HG03060 (cell line): ENCODE measurements around the gene MAP3K3.
"Not testable (repeated sequence)": the region's sequence is repeated elsewhere in the genome, so short reads cannot be mapped to it uniquely, and the experiment has no call there.

Source experiments
- ATAC-seq: cut with Tn5 transposase; IDR thresholded peaks from one replicate; pipeline ENCODE4 v1.9.1; 2021; ENCODE audit warnings: low read depth, moderate number of reproducible peaks; ENCODE audit not compliant: unreplicated experiment

The MAP3K3 gene

DNA sequence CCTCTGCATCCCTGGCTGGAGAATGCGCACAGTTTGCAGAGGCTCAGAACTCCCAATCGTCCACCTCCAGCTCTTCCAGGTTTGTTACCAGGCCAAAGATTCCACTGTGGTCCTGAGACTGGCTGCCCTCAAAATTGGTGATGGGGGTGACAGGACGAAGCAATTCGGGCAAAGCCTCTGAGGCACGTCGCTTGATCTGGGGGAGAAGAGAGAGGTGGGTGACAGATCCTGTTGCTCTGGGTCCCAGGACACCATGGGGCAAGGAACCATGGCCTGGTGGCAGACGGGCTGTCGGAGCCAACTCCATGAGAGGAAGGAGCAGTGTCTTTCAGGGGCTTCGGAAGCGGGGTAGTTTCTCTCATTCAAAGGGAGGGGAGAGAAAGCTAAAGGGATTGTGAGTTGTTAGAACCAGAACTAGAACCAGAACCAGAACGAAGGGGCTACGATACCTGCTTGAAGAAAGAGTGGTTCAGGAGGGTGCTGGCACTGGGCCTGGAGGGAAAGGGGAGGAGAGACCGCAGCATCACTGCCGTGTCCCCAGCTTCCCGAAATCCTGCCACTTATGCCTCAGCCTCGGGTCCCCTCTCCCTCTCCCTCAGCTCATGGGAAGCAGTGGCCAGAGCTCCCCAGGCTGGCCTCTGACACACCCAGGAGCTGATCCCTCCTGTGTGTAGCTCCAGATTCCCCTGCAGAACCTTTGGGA lies 81.5 kb downstream of the MAP3K3 start:
- ATAC-seq, result no peak

DNA sequence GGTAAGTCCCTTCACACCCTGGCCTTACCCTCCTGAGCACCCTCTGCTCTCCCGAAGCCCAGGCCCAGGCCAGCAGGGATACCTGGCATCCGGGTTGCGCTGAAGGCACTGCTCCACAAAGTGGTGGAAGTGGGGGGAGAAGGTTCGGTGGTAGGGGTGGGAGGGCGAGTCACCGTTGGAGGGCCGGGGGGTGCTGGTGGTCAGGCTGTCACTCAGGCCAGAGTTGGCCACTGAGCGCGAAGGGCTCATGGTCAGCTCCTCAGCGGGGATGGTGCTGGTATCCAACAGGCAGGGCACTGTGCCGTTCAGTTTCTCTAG lies 82.0 kb downstream of the MAP3K3 start:
- no peak for ATAC-seq

DNA sequence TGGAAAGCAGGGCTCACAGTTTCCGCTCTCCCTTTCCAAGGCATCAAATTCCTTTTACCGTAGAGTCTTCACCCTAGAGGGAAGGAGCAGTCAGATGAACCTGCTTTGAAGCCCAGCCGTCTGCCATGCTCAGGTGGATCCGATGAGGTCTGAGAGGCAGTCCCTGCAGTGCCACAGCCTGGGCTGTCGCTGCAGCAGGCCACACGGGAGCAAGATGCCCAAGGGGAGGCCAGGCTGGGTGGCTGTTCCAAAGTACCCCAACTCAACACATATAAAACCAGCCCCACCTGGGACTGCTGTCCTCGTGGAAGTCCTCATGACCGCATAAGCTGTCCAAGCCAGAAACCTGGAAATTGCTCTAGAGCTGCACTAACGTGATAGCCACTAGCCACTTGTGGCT lies 82.6 kb downstream of the MAP3K3 start:
- no peak for ATAC-seq

DNA sequence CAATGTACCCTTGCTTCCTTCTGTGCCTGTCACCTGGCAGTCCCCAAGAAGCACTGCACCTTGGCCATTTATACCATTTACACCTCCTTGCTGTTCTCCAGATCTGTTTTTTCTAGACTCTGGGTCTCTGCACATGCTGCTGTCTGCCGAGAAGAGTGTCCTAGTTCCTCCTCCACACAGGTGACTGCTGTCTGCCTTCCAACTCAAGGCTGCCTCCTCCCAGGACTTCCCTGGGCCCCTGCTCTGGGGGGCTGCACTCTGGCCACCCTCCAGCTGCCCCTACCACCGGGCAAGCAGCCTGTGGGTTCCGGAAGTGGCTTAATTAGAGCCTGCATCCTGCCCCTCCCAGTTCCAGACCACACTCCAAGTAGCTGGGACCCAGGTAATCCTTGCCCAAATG lies 83.4 kb downstream of the MAP3K3 start:
- ATAC-seq, result no peak

DNA sequence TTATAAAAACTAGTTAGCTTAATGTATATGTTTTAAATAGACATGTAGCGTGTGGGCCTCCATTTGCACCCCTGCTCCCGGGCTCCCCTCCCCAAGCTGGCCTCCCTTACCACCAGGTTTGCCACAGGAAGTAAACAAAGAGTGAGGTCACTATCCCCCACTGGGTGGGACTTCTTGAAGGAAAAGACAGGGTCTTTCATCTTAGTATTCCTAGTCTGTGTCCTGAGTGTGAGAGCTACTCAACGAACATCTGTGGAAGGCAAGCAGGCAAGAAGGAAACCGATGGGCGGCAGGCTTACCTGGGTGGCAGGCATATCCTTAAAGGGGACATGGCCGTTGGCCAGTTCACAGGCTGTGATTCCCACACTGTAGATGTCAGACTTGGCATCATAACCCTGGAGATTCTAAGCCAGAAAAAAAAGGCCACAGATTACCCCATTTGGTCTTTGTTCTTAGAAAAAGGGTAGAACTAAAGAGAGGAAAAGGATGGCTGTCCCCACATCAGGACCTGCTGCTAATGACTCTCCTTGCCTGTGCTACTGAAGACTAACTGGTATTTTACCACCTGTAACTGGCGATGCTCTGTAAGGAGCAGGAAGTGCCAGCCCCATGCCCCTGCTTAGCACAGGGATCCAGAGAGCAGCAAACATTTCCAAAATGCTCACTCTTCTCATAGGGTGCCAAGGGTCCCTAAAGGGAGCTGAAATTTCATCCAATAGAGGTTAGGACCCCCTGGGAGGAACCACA lies 84.3 kb downstream of the MAP3K3 start:
- no peak for ATAC-seq

DNA sequence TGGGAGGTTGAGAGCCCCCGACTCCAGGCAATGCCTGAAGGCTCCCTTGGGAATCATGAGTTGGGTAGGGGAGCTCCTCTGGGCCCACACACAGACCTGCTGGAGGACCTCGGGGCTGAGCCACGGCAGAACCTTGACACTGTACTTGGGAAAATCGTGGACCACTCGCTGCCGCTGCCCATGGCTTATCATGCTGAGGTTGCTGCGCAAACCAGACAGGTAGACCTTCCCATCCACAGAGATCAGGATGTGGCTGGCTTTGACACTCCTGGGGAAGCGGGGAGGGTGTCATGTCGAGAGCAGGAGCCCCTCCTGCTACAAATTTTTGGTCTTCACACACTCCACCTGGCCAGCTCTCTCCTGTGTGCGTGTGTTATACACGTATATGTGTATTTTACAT lies 84.9 kb downstream of the MAP3K3 start:
- ATAC-seq, result no peak

DNA sequence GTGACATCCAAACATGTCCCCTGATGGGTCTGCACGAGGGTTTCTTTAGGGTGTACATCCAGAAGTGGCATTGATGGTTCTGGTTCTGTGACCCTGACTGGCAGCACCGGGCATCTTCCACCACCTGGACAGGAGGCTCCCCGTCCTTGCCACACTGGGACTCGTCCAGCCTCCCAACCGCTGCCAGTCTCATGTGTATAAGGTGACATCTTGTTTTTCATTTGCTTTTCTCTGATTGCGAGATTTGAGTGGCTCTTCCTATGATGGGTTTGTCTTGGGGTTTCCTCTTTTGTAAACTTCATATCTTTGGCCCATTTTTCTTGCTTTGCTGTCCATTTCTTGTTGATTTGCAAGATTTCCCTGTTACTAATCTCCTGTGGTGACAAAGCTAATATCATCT lies 86.9 kb downstream of the MAP3K3 start:
- ATAC-seq, result no peak

DNA sequence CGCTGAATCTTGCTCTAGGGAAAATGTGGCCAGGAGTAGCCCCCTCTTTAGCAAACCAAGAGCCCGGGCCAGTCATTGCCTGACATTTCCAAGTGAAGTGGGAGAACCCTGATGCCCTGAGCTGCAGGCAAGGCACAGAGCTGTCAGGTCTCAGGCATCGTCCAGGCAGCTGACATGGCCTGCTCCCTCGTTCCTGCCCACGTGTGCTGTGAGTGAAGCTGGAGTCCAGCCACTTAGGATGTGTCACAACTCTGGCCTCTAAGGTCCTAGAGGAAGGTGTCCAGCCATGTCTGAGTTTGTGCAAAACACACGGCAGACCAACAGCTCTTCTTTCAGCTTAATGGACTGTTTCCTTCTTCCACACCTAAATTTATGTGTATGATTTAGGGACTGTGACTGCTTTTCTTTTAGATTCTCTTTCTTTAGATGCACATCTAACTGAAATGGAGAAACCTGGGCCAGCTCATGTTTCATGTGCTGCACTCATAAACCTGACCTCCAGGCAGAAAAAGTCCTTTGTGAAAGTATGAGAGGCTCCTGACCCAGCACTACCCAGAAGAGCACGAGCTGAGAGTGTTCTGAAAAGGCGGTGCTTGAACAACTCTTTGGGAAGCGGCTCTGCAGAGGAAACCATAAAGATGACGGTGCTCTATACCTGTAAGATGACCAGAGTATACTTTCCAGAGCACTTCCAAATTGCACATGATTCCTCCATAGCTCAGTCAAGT lies 92.5 kb downstream of the MAP3K3 start:
- no peak for ATAC-seq

DNA sequence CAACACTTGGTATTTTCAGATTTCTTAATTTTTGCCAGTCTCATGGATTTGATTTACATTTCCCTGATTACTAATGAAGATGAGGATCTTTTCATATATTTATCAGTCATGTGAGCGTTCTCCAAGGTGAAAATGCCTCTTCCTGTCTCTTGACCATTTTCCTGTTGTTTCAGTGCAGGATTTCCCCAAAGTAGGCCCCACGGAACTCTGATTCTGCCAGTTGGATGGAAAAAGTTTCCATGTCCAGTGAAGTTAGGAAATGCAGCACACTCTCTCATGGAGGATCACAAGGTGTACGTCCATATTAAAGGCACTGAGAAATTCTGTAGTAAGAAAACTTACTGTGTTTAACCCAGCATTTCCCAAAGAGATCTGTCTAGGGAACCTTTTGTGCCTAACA lies 94.2 kb downstream of the MAP3K3 start:
- no peak for ATAC-seq

DNA sequence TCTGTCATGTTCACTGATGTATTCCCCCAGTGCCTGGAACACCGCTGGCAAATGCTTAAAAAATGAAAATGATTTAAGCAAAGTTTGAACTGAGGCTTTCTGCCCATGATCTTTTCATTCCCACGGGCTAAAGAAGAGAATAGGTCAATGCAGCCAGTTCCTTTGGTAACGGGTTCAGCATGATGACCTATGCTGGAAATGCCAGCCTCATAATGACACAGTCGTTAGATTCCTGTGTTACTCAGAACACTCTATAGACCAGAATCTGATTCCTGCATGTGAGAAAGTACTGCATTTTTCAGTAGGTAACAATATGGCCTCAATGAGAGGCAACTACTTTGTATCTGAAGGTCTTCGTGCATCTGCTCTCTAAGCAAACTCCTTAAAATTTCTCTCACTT lies 96.8 kb downstream of the MAP3K3 start:
- ATAC-seq, result no peak

DNA sequence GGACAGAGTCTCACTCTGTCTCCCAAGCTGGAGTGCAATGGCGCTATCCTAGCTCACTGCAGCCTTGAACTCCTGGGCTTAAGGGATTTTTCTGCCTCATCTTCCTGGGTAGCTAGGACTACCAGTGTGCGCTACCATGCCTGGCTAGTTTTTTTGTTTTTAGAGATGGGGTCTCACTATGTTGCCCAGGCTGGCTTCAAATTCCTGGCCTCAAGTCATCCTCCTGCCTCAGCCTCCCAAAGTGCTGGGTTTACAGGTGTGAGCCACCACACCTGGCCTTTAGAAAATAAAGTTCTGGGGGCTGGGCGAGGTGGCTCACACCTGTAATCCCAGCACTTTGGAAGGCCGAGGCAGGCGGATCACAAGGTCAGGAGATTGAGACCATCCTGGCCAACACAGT lies 98.0 kb downstream of the MAP3K3 start:
- ATAC-seq, result not testable (repeated sequence)

DNA sequence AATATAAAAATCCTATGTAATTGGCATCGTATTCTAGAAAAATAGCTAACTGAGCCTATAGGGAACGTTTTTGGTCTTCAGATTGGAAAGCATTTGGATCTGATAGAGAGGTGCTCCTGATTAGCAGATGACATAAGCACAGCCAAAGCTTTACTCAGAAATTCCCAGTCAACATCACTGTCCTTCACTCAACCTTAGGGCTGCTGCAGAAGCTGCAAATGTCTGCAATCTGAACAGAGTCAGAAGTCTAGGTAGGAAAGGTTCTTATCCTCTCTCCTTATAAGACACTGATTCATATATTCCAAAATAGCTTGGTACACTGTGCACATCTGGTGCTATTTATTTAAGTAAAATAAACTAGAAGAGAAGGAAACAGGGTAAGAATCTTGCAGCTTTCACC lies 100.2 kb downstream of the MAP3K3 start:
- no peak for ATAC-seq

DNA sequence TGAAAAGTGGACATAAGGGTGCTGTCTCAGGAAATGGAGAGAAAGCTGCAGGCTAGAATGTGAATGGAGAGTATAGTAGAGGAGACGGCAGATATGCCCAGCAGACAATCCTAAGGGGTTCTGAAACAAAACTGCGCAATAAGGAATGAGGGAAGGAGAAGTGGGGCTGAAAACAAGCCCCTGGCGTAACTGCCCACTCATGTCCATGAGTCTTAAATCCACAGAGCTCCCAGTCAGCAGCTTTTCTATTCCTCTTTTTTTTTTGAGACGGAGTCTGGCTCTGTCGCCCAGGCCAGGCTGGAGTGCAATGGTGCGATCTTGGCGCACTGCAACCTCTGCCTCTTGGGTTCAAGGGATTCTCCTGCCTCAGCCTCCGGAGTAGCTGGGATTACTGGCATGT lies 113.5 kb downstream of the MAP3K3 start:
- no peak for ATAC-seq

DNA sequence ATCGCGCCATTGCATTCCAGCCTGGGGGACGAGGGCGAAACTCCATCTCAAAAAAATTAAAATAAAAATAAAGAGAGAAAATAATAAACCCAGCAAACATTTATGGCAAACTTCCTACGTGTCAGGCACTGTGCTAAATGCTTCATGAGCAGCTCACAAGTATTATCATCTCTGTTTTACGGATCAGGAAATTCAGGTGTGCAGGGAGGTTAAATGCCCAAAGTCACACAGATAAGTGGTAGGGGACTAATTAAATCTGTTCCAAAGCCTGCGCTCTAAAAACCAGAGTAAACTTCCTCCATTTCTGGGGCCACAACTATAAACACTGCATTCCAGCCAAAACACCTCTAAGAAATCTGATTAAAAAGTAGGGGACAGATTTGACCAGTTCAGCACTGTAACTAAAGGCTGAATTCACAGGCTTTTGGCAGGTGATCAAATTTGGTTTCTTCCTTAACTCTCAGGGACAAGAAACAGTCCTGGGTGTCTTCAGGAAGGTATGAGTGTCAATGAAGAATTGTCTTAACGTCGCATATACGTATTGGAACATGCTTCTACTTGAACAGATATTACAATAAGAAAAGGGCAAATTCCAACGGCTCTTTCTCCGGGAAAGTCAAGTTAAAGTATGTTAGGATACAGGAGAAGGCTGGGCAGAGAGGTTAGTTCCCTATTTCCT lies 118.4 kb downstream of the MAP3K3 start:
- ATAC-seq, result no peak

DNA sequence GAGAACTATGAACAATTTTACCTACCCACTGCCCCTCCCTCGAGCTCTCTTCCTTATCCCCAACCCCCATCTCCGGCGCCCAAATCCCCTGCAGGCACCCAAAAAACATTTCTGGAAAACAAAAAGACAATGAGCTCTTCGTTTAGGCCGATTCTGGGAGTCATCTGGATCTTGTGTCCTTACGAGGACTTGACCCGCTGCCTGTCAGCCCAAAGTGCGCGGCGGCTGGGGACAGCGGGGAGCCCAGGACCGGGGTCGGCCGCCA lies 118.9 kb downstream of the MAP3K3 start:
- no peak for ATAC-seq

DNA sequence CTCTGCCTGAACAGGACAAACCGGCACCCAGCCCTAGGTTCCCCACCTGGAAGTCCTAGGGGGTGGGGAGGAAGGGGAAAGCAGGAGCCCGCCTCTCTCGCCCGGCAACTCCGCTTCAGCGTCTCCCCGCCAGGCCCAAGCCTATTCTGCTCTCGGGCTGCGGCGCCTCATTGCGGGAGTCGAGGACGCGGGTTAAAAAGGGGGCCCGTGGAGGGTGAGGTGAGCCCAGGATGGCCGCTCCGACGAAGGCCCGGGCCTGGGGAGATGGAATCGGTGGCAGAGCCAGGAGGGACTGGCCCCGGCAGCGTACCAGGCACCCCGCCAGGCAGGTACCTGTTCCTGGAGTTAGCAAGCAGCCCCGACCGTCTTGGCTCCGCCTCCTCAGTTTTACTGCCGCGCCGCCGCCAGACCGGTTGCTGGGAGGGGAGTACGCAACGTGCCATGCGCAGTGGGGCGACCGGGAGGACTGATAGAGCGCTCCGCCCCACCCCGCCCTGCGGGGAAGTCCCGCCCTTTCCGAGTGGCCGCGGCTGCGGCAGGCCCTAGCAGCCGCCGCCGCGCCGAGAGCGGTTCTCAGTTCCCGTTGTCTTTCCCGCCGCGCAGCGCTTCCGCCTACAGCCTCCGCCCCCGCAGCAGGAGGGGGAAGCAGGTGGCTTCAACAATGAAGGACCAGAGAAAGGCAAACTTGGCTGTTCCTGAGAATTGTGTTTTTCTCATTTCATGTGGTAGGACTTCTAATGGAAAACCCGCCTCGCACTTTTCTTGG lies 119.4 kb downstream of the MAP3K3 start, which contains the start of gene STRADA:
Gene STRADA (minus strand): TSS at position 392 of the 766 bp plus-strand sequence. CDS start 13,430 bp downstream, outside the sequence.
- ATAC-seq, result peak; percentile 79
